Loucy (cell line): ENCODE measurements around the gene KRT37.

Source experiments
- EZH2phosphoT487 ChIP-seq: fragments of 200-600 bp; IDR thresholded peaks from 2 replicates; pipeline ENCODE4 v1.6.1; 2018; ENCODE audit warnings: antibody characterized with exemption, mild to moderate bottlenecking, moderate library complexity, borderline replicate concordance
- TF ChIP-seq, protein P1 (sequence below): fragments of 200-600 bp; sonication (generic); conservative IDR thresholded peaks from 2 replicates; pipeline ENCODE4 v1.5.1; 2014; ENCODE audit warnings: mild to moderate bottlenecking, antibody characterized with exemption, low read length

DNA sequence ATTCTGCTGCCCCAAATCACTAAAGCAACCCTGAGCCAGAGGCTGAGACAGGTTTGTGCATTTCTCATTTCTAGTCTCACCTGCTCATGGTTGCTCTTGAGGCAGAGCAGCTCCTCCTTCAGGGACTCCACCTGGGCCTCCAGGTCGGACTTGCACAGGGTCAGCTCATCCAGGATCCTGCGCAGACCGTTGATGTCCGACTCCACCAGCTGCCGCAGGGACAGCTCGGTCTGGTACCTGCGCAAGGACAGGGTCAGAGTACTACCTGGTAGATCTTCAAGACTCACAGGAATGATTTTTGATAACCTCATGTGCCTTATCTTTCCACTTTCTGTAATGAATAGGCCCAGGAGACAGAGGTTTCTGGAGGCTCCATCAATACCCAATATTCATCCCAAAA lies 28.0 kb downstream of the KRT37 start:
- TF ChIP-seq EZH2phosphoT487: no peak
- TF ChIP-seq, protein P1, sequence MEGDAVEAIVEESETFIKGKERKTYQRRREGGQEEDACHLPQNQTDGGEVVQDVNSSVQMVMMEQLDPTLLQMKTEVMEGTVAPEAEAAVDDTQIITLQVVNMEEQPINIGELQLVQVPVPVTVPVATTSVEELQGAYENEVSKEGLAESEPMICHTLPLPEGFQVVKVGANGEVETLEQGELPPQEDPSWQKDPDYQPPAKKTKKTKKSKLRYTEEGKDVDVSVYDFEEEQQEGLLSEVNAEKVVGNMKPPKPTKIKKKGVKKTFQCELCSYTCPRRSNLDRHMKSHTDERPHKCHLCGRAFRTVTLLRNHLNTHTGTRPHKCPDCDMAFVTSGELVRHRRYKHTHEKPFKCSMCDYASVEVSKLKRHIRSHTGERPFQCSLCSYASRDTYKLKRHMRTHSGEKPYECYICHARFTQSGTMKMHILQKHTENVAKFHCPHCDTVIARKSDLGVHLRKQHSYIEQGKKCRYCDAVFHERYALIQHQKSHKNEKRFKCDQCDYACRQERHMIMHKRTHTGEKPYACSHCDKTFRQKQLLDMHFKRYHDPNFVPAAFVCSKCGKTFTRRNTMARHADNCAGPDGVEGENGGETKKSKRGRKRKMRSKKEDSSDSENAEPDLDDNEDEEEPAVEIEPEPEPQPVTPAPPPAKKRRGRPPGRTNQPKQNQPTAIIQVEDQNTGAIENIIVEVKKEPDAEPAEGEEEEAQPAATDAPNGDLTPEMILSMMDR: no peak
